Body of pancreas (tissue), 4 donors: ENCODE measurements around the gene KIAA0319L.

Experiments used
- CTCF ChIP-seq, 7 experiments: fragments of 450-650 bp in 4 of 7; fragments of 200-600 bp in 3 of 7; sonication (generic) in 3 of 7; IDR thresholded peaks; one replicate each; pipeline ENCODE4 v1.5.1; 2016 to 2019; ENCODE audit warnings: antibody characterized with exemption in 7 of 7
- POLR2A ChIP-seq, 3 donors: fragments of 450-650 bp; IDR thresholded peaks; one replicate each; pipeline ENCODE4 v1.6.1; 2016; ENCODE audit warnings: antibody characterized with exemption in 3 of 3, mild to moderate bottlenecking in 2 of 3

- TF ChIP-seq CTCF (IDR thresholded peaks at IDR 0.05) (no peak), POLR2A (IDR thresholded peaks at IDR 0.05) (no peak)
Observed at GRCh38 chr1:35441926-35442579, 115.2 kb downstream of the KIAA0319L start.
